ENCODE results near the gene LSM10.

GRCh38 chr1:36397083-36397377, 678 bp downstream of the LSM10 start:
- TF ChIP-seq ARID2 (IDR thresholded peaks at IDR 0.05) (no peak), CHD2 (IDR thresholded peaks at IDR 0.05; ENCODE audit: low read depth, low read length) (no peak), ZNF384 (IDR thresholded peaks at IDR 0.05; ENCODE audit: low read depth, low read length) (no peak), SMARCB1 (IDR thresholded peaks at IDR 0.05; ENCODE audit: insufficient read length, low read depth) (no peak), MAFK (IDR thresholded peaks at IDR 0.05; ENCODE audit: low read length) (no peak), U2AF1 (optimal IDR thresholded peaks at IDR 0.05; ENCODE audit: low read depth, low read length) (no peak), GTF2A2 (tag; IDR thresholded peaks at IDR 0.05) (no peak), BMI1 (IDR thresholded peaks at IDR 0.05; ENCODE audit: low read length) (no peak), CTCF (IDR thresholded peaks at IDR 0.05 in 2 of 3, conservative IDR thresholded peaks at IDR 0.05 in 1 of 3; ENCODE audit: insufficient read depth in 2 of 3, low read depth in 1 of 3, low read length in 3 of 3) (no peak), TOE1 (IDR thresholded peaks at IDR 0.05; ENCODE audit: borderline replicate concordance) (no peak), TOE1 (CRISPR knock-in tag; IDR thresholded peaks at IDR 0.05; ENCODE audit: borderline replicate concordance, low read depth) (no peak), LEF1 (IDR thresholded peaks at IDR 0.05) (no peak), HNRNPH1 (optimal IDR thresholded peaks at IDR 0.05; ENCODE audit: low read depth, low read length) (no peak), ZNF766 (CRISPR knock-in tag; conservative IDR thresholded peaks at IDR 0.05) (no peak)
- TF ChIP-seq, protein P1, sequence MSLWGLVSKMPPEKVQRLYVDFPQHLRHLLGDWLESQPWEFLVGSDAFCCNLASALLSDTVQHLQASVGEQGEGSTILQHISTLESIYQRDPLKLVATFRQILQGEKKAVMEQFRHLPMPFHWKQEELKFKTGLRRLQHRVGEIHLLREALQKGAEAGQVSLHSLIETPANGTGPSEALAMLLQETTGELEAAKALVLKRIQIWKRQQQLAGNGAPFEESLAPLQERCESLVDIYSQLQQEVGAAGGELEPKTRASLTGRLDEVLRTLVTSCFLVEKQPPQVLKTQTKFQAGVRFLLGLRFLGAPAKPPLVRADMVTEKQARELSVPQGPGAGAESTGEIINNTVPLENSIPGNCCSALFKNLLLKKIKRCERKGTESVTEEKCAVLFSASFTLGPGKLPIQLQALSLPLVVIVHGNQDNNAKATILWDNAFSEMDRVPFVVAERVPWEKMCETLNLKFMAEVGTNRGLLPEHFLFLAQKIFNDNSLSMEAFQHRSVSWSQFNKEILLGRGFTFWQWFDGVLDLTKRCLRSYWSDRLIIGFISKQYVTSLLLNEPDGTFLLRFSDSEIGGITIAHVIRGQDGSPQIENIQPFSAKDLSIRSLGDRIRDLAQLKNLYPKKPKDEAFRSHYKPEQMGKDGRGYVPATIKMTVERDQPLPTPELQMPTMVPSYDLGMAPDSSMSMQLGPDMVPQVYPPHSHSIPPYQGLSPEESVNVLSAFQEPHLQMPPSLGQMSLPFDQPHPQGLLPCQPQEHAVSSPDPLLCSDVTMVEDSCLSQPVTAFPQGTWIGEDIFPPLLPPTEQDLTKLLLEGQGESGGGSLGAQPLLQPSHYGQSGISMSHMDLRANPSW (CRISPR knock-in tag; IDR thresholded peaks at IDR 0.05): no peak

All from K562 (cell line).